HG03571 (cell line): ENCODE results near the gene SLC39A1.
"Not testable (repeated sequence)": the region's sequence is repeated elsewhere in the genome, so short reads cannot be mapped to it uniquely, and the experiment has no call there.

Experiments
- ATAC-seq: cut with Tn5 transposase; IDR thresholded peaks from one replicate; pipeline ENCODE4 v1.9.1; 2021; ENCODE audit not compliant: unreplicated experiment

SLC39A1 gene

GRCh38 chr1:153932156-153933131, 30.9 kb downstream of the SLC39A1 start:
- no peak for ATAC-seq

- no peak for ATAC-seq
Observed at GRCh38 chr1:153929981-153930948, 33.1 kb downstream of the SLC39A1 start.

- no peak for ATAC-seq
Observed at GRCh38 chr1:153929426-153929825, 33.9 kb downstream of the SLC39A1 start.

GRCh38 chr1:153928791-153929341, 34.5 kb downstream of the SLC39A1 start:
- no peak for ATAC-seq

- ATAC-seq: no peak
Observed at GRCh38 chr1:153928245-153928644, 35.1 kb downstream of the SLC39A1 start.

- ATAC-seq: no peak
Observed at GRCh38 chr1:153926405-153926804, 36.9 kb downstream of the SLC39A1 start.

- peak; percentile 87 for ATAC-seq
Observed at GRCh38 chr1:153922972-153923925, 40.1 kb downstream of the SLC39A1 start, which contains the start of gene GATAD2B. Gene GATAD2B, minus strand, starts transcription at chr1:153922972. Its CDS starts 94,625 bp downstream, at chr1:153828347.

GRCh38 chr1:153922076-153922971, 41.0 kb downstream of the SLC39A1 start:
- peak; percentile 25 for ATAC-seq

- no peak for ATAC-seq
Observed at GRCh38 chr1:153921803-153922075, 41.6 kb downstream of the SLC39A1 start.

- no peak for ATAC-seq
Observed at GRCh38 chr1:153921080-153921802, 42.1 kb downstream of the SLC39A1 start.

GRCh38 chr1:153919876-153920852, 43.2 kb downstream of the SLC39A1 start:
- no peak for ATAC-seq

- ATAC-seq: no peak
Observed at GRCh38 chr1:153916297-153916696, 47.0 kb downstream of the SLC39A1 start.

GRCh38 chr1:153912349-153912748, 51.0 kb downstream of the SLC39A1 start:
- ATAC-seq: no peak

- ATAC-seq: not testable (repeated sequence)
Observed at GRCh38 chr1:153910560-153910959, 52.8 kb downstream of the SLC39A1 start.
